ENCODE data around the gene BTD.

BTD gene

DNA sequence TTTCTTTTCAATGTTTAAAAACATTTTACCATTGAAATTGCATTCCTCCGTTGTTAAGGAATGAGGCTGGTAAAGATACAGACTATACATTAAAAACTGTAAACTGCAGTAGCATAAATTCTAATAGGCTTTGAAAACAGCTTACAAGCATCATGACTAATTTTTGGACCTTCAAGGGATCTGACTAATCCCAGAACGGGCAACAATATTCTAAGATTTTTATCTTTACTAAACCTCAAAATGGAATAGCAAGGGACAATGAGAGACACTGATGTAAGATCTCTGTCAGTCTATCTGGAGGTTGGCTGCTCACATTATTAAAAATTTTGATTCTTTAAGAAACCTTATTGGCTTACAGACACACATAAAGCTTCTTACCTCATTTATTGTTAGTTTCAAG is 74.7 kb downstream of the BTD start:
- TF ChIP-seq, protein P1, sequence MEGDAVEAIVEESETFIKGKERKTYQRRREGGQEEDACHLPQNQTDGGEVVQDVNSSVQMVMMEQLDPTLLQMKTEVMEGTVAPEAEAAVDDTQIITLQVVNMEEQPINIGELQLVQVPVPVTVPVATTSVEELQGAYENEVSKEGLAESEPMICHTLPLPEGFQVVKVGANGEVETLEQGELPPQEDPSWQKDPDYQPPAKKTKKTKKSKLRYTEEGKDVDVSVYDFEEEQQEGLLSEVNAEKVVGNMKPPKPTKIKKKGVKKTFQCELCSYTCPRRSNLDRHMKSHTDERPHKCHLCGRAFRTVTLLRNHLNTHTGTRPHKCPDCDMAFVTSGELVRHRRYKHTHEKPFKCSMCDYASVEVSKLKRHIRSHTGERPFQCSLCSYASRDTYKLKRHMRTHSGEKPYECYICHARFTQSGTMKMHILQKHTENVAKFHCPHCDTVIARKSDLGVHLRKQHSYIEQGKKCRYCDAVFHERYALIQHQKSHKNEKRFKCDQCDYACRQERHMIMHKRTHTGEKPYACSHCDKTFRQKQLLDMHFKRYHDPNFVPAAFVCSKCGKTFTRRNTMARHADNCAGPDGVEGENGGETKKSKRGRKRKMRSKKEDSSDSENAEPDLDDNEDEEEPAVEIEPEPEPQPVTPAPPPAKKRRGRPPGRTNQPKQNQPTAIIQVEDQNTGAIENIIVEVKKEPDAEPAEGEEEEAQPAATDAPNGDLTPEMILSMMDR (IDR thresholded peaks at IDR 0.05; ENCODE audit: low read depth, low read length, missing control alignments): no peak
- no peak overlapping the region for H3K4me3 ChIP-seq (replicated peaks; ENCODE audit: low read depth, low read length)
- DNase-seq (ENCODE audit: extremely low read depth, low read depth): no peak

DNA sequence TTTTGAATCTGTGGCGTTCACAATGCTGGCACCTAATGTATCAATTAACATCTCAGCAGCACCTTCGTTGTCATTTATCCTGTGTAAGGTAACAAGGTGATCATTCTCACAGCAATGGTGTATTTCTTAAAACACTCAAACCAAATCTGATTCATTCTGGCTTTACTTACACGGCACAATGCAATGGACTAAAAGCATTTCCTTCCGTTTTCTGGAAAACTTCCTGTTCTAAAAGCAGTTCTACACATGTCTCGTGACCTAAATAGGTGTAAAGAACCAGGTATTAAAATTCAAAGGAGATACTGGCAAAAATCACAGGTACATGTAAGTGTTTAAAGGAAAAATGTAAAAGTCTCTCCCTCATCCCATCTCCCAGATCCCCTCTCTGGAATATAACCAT is 77.8 kb downstream of the BTD start:
- TF ChIP-seq, protein P1 (IDR thresholded peaks at IDR 0.05; ENCODE audit: low read depth, low read length, missing control alignments): no peak

DNA sequence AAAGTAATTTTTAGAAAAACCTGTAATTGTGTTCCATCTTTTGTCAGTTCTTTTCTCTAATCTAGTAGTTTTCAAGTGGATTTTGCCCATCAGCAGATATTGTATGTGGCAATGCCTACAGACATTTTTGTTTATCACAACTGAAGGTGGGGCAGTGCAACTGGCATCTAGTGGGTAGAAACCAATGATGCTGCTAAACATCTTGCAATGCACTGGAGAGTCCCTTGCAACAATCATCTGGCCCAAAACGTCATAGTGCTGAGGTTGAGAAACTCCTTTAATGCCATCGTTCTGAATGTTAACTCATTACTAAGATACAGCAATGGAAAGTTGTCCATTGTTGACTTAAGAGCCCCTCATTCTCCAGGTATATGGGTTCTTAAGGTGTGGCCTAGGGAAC is 80.1 kb downstream of the BTD start:
- TF ChIP-seq, protein P1 (IDR thresholded peaks at IDR 0.05; ENCODE audit: low read depth, low read length, missing control alignments): no peak
- no peak overlapping the region for H3K4me3 ChIP-seq (replicated peaks; ENCODE audit: low read depth, low read length)
- DNase-seq (ENCODE audit: extremely low read depth, low read depth): no peak

More for the DNA sequence above, 77.8 kb downstream of the BTD start:
- DNase-seq (ENCODE audit: extremely low read depth, low read depth): no peak
- H3K4me3 ChIP-seq (replicated peaks; ENCODE audit: low read depth, low read length): no peak overlapping the region

DNA sequence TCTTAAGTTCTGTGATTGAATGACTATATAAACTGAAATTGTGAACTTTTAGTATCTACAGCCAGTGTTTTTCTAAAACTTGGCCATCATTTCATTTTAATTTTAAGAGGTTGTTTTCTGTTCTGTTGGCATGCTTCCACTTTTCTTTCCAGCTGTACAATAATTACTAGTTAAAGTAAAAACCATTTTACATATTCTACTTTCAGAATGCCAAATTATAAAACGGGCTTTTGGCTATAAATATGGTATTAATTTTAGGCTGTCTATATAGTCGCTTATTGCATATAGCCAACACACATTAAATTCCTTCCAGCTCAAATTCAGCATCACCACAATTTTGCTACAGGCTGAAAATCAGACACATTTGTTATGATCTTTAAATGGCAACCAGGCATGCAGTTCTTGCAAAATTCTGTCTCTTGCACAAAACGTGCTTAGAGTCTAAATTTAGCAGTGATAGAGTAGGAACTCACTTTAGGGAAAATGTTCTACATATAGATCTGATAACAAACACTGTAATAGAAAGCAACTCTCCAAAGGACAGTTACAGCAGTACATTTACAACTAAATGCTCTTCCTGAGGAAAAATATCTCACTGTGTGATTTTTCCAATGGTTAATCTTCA is 81.1 kb downstream of the BTD start:
- DNase-seq (ENCODE audit: extremely low read depth, low read depth): no peak
- TF ChIP-seq, protein P1 (IDR thresholded peaks at IDR 0.05; ENCODE audit: low read depth, low read length, missing control alignments): no peak
- H3K4me3 ChIP-seq (replicated peaks; ENCODE audit: low read depth, low read length): no peak overlapping the region

DNA sequence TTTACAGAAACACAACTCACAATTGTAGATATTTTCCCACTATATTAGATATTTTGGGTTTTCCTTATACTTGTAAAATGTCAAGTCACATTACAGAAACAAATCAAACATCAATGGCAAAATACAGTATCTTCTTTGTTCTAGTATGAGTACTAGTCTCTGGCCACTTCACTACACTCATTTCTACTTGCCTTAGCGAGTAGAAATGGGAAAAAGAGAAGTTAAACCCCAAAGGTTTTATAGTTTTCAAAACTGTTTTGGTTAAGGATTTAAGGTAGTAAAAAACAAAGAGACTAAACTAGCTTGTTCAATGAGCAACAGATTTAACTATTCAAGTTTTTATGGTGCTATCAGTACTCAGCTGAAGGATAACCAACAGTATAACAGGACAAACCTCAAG is 81.7 kb downstream of the BTD start:
- no peak overlapping the region for H3K4me3 ChIP-seq (replicated peaks; ENCODE audit: low read depth, low read length)
- TF ChIP-seq, protein P1 (IDR thresholded peaks at IDR 0.05; ENCODE audit: low read depth, low read length, missing control alignments): no peak
- no peak for DNase-seq (ENCODE audit: extremely low read depth, low read depth)

DNA sequence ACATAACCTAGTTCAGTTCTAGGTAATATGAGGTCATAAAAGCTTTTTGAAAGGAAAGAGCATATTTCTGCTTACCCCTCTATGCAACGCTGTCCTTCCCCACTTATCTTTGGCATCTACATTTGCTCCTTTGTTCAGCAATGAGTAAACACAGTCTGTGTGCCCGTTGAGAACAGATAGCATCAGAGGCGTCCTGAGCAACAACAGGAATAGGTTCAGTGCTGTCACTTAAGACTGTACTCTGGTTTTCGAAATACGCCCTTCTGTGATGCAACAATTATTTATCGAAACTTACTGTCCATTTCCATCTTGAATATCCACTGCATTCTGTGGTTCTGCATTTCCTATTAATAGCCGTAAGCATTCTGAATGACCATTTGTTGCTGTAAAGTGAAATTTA is 84.4 kb downstream of the BTD start:
- DNase-seq (ENCODE audit: extremely low read depth, low read depth): no peak
- H3K4me3 ChIP-seq (replicated peaks; ENCODE audit: low read depth, low read length): no peak overlapping the region
- TF ChIP-seq, protein P1 (IDR thresholded peaks at IDR 0.05; ENCODE audit: low read depth, low read length, missing control alignments): no peak

DNA sequence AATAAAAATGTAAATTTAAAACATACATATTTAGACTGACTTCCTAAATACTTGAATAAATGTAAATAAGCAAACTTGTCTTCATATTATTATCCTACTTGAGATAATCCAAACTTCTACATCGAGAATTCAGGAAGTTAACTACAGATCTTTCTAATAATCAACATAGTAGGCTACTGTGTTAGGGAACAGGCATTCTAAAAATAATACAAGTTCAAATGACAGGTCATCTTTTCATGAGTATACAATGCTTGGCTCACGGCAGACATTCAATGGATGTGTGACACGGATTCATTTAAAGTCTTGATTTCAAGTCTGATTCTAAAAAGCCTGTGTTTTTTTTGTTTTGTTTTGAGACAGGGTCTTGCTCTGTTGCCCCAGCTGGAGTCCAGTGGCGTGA is 88.7 kb downstream of the BTD start:
- no peak for DNase-seq (ENCODE audit: extremely low read depth, low read depth)
- no peak overlapping the region for H3K4me3 ChIP-seq (replicated peaks; ENCODE audit: low read depth, low read length)
- TF ChIP-seq, protein P1 (IDR thresholded peaks at IDR 0.05; ENCODE audit: low read depth, low read length, missing control alignments): no peak

Measured in HFF-Myc (cell line).